GM12873 (cell line): Measurements from ENCODE around the gene CRY2.

Experiments
- TF ChIP-seq, protein P1 (sequence below): IDR thresholded peaks from 2 replicates; pipeline ENCODE4 v1.5.1; 2012; ENCODE audit warnings: low read depth, mild to moderate bottlenecking, moderate library complexity, low read length, control low read depth; ENCODE audit not compliant: insufficient read depth; ENCODE audit errors: missing control alignments

Gene CRY2

DNA sequence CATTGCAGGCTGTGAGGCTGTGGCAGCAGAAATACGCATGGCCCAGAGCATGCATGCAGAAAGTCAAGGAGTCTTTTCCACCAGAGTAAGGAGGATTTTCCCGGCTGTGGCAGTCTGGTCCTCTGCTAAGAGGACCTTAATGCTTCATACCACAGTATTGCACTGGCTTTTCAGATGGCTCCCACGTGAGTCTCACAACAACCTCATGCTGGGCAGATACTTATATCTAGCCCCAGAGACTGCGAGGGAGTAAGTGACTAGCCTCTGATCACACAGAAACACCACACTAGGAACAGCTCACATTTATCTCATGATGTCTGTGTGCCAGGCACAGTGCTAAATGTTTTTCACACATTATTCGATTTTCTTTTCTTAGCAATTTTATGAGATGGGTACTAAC is 8.0 kb downstream of the CRY2 start:
- TF ChIP-seq, protein P1, sequence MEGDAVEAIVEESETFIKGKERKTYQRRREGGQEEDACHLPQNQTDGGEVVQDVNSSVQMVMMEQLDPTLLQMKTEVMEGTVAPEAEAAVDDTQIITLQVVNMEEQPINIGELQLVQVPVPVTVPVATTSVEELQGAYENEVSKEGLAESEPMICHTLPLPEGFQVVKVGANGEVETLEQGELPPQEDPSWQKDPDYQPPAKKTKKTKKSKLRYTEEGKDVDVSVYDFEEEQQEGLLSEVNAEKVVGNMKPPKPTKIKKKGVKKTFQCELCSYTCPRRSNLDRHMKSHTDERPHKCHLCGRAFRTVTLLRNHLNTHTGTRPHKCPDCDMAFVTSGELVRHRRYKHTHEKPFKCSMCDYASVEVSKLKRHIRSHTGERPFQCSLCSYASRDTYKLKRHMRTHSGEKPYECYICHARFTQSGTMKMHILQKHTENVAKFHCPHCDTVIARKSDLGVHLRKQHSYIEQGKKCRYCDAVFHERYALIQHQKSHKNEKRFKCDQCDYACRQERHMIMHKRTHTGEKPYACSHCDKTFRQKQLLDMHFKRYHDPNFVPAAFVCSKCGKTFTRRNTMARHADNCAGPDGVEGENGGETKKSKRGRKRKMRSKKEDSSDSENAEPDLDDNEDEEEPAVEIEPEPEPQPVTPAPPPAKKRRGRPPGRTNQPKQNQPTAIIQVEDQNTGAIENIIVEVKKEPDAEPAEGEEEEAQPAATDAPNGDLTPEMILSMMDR: no peak

DNA sequence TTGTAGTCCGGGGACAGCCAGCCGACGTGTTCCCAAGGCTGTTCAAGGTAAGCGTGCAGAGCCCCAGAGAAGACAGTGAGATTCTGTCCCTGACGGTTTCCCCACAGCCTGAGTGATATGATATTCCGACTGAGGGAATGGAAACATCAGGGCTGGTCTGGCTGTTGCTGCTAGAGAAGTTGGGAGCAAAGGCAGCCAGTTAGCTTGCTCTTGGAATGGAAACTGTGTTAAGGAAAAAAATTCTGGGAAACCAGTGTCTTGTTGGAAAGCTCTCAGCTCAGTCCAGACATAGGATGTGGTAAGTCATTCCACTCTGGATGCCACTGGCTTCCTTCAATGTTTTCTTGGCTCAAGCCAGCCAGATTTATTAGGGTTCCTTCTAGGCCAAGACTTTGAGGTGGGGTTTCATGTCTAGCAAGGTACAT is 8.8 kb downstream of the CRY2 start:
- TF ChIP-seq, protein P1: no peak

DNA sequence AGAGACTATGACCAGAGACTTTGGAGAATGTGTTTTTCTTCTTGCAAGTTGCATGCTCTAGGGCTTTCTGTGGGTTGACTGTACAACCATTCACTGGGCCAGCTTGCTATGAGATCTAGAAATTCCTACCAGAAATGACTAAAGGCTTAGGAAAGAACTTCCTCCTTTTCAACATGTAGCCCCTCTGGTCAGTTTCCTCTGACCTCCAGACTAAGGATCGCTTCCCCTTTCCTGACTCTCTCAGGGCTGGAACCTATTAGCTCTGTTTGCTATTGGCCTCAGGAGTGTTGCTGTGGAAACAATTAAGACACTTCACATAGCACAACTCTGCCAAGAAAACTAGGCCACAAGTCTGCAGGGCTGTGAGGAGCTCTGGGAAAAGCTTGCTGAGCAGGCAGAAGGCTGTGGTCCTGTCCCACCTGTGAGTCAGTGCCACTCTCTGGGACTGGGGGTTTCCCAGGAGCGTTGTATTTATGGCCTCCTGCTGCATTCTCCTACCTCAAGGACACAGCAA is 10.7 kb downstream of the CRY2 start:
- TF ChIP-seq, protein P1: no peak

DNA sequence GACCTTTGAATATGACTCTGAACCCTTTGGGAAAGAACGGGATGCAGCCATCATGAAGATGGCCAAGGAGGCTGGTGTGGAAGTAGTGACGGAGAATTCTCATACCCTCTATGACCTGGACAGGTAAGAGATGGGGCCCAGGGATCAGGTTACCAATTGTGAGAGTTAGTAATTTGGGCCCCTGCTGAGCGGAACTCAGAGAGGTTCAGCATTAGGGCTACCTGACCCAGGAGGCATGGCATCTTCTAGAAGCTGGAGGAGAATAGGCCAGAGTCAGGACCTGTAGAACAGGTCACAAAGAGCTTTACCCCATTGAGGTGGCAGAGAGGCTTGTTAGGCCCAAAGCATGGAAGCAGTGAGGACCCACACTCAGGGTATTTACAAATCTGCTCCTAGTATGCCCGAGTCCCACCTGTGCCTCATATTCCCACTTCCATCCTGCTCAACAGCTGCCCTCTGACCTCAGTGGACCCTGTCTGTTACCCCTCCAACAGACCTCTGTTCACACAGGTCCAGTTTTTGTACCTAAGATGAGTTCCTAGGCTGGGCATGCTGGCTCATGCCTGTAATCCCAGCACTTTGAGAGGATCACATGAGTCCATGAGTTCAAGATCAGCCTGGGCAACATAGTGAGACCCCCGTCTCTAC is 11.6 kb downstream of the CRY2 start:
- TF ChIP-seq, protein P1: no peak

DNA sequence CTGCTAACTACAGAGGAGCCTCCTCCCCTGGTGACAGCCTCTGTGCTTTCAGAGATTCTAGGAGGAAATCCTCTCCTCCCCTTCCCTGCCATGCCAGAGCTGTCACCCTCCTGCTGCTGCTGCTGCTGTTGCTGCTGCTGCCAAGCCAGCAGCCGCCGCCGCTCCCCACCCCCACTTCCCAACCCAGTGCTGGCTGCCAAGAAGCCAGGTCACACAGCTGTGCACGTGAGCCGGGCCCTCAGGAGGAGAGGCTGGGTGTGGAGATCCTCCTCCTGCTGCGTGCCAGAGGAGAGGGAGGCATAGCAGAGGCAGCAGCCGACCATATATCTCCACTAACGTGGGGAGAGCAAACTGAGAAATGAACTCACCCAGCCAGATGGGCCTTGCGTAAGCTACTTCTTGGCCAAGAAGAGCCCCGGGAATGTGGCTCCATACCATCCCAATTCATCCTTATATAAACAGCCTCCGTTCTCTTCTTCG is 12.4 kb downstream of the CRY2 start:
- TF ChIP-seq, protein P1: no peak

DNA sequence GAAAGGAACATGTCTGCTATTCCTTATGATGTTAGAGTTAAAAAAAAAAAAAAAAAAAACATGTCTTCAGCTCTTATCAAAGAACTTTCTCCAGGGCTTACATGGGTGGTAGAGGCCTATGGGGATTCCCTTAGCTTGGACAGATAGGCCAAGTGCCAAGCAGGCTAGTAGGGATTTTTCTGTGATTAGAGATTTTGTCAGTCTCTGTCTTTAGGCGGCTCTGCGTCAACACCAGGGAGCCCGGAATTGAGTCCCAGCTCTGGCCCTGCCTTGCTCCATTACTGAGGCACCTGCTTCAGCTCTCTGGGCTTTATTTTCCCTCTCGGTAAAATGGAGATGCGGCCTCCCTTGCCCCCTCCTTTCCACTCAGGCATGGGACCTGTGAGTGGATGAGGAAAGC is 13.1 kb downstream of the CRY2 start:
- TF ChIP-seq, protein P1: no peak

DNA sequence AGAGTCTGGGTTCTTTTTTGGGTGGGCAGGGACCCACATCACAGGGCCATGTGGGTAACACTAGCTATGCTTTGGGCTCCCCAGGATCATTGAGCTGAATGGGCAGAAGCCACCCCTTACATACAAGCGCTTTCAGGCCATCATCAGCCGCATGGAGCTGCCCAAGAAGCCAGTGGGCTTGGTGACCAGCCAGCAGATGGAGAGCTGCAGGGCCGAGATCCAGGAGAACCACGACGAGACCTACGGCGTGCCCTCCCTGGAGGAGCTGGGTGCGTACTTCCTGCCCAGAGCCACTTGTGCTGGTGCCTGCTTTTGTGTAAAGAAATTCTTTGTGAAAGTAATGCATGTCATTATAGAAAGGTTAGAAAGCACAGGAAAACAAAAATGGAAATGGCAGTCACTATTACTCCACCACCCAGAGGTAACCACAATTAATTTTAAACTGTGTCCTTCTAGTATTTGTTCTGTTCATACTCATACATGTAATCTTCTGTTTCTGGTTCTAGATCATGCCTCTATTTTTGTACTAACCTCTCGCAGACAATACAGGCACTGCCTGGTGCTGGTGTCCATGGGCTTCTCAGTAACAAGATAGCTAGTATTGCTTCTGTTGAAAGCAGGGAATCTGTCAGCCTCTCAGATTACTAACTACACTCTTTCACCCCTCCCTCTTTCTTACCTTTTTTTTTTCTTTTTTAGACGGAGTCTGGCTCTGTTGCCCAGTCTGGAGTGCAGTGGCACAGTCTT is 13.7 kb downstream of the CRY2 start:
- TF ChIP-seq, protein P1: no peak
